HL-60 (cell line): Measurements from ENCODE around the gene ARG2.

Experiments used
- GABPA ChIP-seq: IDR thresholded peaks from 2 replicates; pipeline ENCODE4 v1.6.1; 2012; ENCODE audit warnings: low read depth
- POLR2AphosphoS5 ChIP-seq: IDR thresholded peaks from 2 replicates; pipeline ENCODE4 v1.6.1; 2012; ENCODE audit warnings: low read depth
- TF ChIP-seq, protein P1 (sequence below): IDR thresholded peaks from one replicate; pipeline ENCODE4 v1.5.1; 2011; ENCODE audit warnings: low read length, control low read depth, inconsistent platforms; ENCODE audit not compliant: insufficient read depth
- TF ChIP-seq, protein P2 (sequence below): IDR thresholded peaks from 2 replicates; pipeline ENCODE4 v1.6.1; 2012; ENCODE audit warnings: low read depth; ENCODE audit not compliant: insufficient replicate concordance

DNA sequence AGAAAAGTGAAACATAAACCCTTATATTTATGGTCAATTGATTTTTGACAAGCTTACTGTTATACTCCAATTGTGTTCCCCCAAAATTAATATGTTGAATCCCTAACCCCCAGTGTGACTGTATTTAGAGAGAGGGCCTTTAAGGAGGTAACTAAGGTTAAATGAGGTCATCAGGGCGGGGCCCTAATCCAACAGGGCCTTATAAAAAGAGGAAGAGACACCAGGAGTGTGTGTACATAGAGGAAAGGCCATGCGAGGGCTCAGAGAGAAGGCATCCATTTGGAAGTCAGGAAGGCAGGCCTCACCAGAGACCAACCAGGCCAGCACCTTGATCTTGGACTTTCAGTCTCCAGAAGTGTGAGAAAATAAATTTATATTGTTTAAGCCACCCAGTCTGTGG is 61.2 kb downstream of the ARG2 start:
- TF ChIP-seq, protein P1, sequence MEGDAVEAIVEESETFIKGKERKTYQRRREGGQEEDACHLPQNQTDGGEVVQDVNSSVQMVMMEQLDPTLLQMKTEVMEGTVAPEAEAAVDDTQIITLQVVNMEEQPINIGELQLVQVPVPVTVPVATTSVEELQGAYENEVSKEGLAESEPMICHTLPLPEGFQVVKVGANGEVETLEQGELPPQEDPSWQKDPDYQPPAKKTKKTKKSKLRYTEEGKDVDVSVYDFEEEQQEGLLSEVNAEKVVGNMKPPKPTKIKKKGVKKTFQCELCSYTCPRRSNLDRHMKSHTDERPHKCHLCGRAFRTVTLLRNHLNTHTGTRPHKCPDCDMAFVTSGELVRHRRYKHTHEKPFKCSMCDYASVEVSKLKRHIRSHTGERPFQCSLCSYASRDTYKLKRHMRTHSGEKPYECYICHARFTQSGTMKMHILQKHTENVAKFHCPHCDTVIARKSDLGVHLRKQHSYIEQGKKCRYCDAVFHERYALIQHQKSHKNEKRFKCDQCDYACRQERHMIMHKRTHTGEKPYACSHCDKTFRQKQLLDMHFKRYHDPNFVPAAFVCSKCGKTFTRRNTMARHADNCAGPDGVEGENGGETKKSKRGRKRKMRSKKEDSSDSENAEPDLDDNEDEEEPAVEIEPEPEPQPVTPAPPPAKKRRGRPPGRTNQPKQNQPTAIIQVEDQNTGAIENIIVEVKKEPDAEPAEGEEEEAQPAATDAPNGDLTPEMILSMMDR: no peak
- no peak for TF ChIP-seq GABPA
- no peak for TF ChIP-seq POLR2AphosphoS5
- TF ChIP-seq, protein P2, sequence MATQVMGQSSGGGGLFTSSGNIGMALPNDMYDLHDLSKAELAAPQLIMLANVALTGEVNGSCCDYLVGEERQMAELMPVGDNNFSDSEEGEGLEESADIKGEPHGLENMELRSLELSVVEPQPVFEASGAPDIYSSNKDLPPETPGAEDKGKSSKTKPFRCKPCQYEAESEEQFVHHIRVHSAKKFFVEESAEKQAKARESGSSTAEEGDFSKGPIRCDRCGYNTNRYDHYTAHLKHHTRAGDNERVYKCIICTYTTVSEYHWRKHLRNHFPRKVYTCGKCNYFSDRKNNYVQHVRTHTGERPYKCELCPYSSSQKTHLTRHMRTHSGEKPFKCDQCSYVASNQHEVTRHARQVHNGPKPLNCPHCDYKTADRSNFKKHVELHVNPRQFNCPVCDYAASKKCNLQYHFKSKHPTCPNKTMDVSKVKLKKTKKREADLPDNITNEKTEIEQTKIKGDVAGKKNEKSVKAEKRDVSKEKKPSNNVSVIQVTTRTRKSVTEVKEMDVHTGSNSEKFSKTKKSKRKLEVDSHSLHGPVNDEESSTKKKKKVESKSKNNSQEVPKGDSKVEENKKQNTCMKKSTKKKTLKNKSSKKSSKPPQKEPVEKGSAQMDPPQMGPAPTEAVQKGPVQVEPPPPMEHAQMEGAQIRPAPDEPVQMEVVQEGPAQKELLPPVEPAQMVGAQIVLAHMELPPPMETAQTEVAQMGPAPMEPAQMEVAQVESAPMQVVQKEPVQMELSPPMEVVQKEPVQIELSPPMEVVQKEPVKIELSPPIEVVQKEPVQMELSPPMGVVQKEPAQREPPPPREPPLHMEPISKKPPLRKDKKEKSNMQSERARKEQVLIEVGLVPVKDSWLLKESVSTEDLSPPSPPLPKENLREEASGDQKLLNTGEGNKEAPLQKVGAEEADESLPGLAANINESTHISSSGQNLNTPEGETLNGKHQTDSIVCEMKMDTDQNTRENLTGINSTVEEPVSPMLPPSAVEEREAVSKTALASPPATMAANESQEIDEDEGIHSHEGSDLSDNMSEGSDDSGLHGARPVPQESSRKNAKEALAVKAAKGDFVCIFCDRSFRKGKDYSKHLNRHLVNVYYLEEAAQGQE: no peak
